Globus pallidus (tissue), 1 donor: ENCODE results near the gene LIN7C.
A peak's percentile ranks its signal among the peaks of the same experiment; 100 is the strongest.

Experiments used
- DNase-seq: peaks from one replicate; pipeline ENCODE4 v3.0.0-alpha.2; 2015; ENCODE audit warnings: low spot score

Gene LIN7C

DNA sequence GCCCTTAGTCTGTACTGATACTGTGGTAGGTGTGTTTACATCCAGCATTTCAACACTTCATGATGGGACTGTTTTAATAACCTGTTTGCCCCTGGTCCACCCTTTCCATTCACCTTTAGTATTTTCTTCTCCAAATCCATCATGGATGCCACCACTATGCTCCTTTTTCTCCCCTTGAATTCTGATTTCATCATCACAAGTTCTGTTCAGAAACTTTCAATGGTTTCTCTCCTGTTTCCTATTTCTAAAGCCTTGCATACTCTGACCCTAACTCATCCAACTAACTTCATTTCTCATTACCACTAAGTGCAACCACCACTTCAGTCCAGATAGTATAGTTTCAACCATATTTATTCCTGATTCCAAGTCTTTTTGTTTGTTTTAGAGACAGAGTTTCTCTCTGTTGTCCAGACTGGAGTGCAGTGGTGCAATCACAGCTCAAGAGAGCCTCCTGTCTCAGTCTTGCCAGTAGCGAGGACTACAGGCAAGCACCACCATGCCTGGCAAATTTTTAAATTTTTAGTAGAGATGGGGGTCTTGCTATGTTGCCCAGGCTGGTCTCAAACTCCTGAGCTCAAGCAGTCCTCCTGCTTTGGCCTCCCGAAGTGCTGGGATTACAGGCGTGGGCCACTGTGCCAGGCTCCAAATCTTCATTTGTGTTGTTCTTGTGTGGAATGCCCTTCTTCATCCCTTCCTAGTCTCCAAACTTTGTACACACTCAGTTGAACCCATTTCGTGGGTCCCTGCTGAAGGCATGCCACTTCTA, 1.2 kb upstream of the LIN7C start:
- DNase-seq = no peak

DNA sequence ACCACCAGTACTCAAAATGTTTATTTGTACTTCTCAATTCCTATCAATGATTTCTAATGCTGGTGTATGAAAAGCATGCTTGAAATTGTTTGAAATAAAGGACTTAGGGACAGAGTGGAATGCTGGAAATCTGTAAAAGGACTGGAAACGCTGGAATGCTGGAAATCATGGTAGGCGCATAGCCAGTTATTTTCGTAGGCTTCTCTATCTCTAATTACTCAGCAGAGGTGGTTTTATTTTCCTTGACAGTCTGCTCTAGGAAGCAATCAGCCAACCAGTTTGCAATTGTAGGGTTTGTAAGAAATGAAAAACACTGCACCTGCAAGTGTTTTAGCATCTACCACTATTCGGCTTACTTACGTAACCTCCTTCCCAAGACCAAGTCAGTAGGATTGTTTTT, 788 bp downstream of the LIN7C start:
- no peak for DNase-seq

- no peak for DNase-seq
These were observed 2.4 kb downstream of the LIN7C start for GRCh38 chr11:27504205-27504604.

DNA sequence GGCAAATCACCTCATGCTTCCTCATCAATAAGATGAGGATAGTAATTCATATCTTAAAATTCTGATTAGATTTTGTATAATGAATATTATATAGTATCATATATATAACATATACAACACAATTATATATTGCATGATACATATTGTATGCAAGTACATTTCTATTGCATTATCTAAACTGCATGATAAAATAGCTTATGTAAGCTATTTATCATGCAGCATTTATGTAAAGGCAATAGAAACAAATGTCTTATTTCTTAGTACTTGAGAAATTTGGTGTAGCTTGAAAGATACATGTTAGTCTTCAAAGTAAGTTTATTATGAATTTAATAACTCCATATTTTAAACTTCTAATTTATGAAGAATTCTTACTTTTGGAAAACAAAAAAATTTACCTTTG, 5.5 kb downstream of the LIN7C start:
- DNase-seq = no peak

- DNase-seq = no peak
These were observed 8.7 kb downstream of the LIN7C start for GRCh38 chr11:27497911-27498310.

- DNase-seq = peak; percentile 27
These were observed 9.2 kb downstream of the LIN7C start for GRCh38 chr11:27497284-27497866.

DNA sequence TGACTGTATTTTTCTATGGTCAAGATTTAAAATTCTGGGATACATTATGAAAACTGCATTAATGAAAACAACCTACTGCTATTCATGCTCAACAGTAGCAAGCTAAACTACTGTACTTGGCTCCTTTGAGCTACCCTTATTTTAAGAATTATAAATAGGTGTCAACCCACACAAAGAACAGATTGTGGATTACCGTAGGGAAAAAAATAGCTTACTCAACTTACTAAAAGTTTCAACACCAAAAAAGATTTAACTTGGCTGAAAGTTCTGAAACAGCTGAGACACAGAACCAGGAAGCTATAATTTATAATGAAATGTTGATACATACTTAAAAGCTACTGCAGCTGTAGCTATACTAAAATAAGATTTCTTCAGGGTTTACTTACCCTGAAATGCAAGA, 10.1 kb downstream of the LIN7C start:
- DNase-seq = no peak

DNA sequence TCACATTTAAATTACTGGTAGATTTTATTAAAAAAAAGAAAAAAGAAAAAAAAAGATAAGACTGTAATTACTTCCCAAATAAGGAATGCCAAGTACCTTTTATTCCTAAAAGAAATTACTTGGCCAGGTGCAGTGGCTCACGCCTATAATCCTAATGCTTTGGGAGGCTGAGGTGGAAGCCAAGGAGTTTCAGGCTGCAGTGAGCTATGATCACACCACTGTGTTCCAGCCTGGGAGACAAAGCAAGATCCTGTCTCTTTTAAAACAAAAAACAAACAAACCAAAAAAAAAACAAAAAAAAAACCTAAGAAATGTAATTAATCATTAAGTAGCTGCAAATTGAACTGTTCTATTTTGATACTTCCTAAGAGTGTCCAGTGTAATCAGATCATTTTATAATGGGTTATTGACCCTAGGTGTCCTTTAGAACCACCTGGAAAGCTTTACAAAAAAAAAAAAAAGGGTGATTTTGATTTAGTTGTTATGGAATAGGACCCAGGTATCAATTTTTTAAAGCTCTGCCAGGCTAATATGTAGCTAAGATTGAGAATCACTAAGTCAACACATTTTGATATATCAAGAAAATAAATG, 10.8 kb downstream of the LIN7C start:
- no peak for DNase-seq

- DNase-seq = no peak
These were observed 17.5 kb downstream of the LIN7C start for GRCh38 chr11:27489092-27489491.

DNA sequence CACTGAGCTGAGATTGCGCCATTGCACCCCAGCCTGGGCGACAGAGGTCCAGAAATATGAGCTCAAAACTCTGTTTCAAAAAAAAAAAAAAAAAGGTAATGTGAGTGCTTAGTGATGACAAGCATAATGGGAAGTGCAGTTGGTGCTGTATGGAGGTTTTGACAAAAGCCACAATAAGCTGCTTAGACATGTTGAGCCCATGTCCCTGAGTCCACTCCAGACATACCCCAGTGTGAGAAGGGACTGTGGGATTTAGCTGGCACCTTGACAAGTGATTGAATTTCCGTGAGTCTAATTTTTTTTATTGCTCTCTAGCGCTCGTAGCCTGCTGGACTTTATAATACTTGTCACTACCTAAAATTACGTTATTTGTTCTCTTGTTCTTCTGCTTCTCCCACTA, 18.9 kb downstream of the LIN7C start:
- DNase-seq = no peak

- DNase-seq = peak; percentile 71
These were observed 20.4 kb downstream of the LIN7C start for GRCh38 chr11:27485930-27486773.

GRCh38 chr11:27482793-27483192, 23.8 kb downstream of the LIN7C start:
- no peak for DNase-seq

DNA sequence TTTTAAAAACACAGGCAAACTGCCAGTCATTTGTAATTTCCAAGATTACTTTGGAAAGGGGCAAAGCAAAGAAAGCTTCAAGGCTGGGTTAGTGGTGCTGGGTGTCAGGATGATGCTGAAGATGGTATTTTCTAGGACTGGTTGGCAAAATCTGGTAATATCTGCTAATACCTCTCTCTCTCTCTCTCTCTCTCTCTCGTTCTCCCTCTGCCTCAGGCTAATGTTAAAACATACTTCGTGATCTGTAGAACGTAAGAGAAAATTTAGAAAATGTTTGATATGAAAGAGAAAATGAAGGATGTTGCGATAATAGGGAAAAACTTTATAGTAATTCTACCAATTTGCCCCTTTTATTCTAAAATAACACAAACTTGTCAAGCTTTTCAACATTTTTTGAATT, 24.6 kb downstream of the LIN7C start:
- no peak for DNase-seq

DNA sequence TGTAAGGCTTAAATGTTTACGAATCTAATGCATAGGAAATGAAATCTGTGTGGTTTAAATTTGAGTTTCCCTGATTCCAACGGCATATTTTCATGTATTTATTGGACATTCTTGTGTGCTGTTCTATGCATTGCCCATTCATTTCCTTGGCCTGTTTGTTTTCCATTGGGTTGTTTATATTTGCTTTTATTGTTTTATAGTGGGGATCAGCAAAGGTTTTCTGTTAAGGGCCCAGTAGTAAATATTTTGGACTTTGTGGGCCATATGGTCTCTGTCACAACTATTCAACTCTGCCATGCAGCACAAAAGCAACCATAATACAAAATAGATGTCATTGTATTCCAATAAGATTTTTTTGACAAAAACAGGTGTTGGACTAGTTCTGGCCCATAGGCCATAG, 28.7 kb downstream of the LIN7C start:
- no peak for DNase-seq

DNA sequence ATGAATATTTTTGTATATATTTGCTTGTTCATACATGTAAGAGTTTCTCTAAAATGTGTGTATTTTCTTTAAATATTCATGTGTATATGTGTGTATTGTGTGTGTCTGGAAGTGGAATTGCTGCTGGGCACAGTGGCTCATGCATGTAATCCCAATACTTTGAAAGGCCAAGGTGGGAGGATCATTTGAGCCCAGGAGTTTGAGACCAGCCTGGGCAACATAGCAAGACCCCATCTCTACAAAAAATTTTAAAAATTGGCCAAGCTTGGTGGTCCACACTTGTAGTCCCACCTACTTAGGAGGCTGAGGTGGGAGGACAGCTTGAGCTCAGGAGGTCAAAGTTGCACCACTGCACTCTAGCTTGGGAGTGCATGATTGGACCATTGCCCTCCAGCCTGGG, 29.3 kb downstream of the LIN7C start:
- no peak for DNase-seq

DNA sequence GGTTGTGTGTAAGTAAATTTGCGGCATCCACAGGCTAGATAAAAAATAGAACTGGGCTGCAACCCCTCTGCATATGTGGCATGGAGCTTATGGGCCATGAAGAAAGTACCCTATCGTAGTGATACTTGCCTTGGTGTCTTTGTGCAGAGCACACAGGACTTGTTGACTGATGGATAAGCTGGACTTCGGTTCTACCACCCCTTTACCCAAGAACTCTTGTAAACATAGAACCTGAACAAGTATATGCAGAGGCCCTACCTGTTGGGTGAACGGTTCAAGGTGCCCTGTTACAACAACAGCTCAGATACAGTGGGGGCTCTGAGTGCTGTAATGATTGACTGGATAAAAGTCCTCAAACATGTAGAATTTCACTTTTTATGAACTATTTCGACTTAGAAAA, 30.9 kb downstream of the LIN7C start:
- DNase-seq = no peak

DNA sequence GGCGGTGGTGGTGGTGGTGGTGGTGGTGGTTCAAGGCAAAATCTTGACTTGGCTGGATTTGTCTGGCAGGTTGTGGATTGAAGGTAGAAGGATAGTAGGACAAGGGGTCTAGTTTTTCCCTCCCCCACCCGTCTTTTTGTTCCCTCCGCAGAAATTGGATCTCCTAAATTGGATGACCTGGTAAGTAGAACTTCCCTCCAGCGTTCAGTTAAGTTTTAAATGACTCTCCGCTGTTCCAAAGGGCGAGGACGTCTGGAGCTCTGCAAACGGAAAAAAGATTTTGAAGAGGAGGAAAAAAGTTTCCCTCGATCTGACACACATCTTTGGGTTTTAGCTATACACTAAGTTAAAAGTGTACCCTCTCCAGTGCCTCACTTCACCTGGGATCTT, 33.6 kb downstream of the LIN7C start:
- DNase-seq = no peak

DNA sequence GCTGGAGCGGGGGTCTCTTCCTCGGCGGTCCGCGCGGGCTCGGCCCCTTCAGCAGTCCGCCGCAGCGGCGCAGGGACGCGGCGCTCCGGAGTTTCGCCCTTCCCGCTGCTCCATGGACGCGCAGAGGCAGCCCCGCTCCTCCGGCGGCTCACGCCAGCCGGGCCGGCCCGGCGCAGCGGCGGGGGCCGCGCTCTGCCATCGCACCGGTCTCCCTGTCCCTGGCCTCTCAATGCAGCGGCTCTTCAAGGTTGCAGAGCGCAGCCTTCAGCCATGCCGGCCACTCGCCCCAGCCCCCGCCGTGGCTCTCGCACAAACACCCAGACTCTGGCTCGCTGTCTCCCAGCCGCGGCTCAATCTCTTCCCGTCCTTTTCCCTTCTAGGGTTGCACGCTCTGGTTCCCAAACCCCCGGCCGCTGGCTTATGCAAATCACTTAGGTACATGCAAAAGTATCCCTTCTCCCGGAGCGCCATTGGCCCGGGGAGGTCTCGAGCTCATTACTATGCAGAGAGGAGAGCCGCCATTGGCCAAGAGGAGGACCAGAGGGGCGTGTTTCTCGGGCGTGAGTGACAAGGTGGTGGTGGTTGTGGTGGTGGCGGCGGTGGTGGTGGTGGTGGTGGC, 34.1 kb downstream of the LIN7C start, which contains the start of gene LGR4:
TSS of gene LGR4 (minus strand) at position 393 of the 619 bp plus-strand sequence. CDS start 488 bp downstream, outside the sequence.
- peak; percentile 92 for DNase-seq

- DNase-seq = peak; percentile 38
These were observed 34.8 kb downstream of the LIN7C start for GRCh38 chr11:27471589-27472397.

DNA sequence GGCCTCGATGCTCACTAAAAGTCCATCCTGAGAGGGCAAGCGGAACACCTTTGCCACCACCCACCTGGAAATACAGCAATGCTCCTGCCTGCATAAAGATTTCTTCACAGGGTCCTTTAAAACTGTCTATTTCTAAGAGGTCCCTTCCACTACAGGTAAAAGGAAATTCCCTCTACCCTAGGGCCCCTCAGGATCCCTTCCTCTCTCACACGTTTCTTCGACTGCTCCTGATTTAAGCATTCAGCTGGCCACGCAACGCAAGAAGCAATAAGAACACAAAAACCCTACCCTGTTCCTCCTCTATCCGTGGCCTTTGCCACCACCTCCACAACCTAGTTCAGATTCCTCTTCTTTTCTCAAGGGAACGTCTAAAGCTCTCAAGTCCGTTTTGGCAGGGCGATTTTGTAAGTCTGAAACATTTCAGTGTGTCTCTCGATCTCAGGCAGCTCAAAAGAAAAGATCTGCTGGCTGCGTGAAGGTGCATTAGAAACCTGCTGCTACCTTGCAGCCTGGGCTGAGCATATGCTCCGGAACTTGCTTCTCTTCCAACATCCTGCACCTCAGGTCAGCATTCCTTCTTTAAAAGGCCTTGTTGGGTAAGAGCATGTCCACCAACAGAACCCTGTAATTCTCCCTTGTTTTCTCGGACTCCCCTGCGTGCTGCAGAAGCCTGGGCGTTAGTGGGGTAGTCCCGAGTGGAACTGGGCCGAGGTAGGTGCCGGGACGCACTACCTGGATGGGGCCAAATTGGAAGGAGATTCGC, 35.6 kb downstream of the LIN7C start:
- no peak for DNase-seq
